ENCODE results near the gene SRPK3.
"Not testable (repeated sequence)": the region's sequence is repeated elsewhere in the genome, so short reads cannot be mapped to it uniquely, and the experiment has no call there.

DNA sequence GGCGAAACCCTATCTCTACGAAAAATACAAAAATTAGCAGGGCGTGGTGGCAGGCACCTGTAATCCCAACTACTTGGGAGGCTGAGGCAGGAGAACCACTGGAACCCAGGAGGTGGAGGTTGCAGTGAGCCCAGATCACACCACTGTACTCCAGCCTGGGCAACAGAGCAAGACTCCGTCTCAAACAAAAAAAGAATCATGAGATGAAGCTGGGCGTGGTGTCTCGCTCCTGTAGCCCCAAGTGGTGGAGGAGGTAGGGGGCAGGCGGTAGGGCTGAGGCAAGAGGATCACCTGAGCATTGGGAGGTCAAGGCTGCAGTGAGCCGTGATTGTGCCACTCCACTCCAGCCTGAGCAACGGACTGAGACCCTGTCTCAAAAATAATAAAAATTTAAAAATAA is 37.2 kb downstream of the SRPK3 start:
- TF ChIP-seq, protein P1, sequence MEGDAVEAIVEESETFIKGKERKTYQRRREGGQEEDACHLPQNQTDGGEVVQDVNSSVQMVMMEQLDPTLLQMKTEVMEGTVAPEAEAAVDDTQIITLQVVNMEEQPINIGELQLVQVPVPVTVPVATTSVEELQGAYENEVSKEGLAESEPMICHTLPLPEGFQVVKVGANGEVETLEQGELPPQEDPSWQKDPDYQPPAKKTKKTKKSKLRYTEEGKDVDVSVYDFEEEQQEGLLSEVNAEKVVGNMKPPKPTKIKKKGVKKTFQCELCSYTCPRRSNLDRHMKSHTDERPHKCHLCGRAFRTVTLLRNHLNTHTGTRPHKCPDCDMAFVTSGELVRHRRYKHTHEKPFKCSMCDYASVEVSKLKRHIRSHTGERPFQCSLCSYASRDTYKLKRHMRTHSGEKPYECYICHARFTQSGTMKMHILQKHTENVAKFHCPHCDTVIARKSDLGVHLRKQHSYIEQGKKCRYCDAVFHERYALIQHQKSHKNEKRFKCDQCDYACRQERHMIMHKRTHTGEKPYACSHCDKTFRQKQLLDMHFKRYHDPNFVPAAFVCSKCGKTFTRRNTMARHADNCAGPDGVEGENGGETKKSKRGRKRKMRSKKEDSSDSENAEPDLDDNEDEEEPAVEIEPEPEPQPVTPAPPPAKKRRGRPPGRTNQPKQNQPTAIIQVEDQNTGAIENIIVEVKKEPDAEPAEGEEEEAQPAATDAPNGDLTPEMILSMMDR (IDR thresholded peaks at IDR 0.05; ENCODE audit: insufficient read depth, low read length): not testable (repeated sequence)
- not testable (repeated sequence) for TF ChIP-seq GABPA, POLR2AphosphoS5 (IDR thresholded peaks at IDR 0.05; ENCODE audit: low read depth)
- TF ChIP-seq, protein P2, sequence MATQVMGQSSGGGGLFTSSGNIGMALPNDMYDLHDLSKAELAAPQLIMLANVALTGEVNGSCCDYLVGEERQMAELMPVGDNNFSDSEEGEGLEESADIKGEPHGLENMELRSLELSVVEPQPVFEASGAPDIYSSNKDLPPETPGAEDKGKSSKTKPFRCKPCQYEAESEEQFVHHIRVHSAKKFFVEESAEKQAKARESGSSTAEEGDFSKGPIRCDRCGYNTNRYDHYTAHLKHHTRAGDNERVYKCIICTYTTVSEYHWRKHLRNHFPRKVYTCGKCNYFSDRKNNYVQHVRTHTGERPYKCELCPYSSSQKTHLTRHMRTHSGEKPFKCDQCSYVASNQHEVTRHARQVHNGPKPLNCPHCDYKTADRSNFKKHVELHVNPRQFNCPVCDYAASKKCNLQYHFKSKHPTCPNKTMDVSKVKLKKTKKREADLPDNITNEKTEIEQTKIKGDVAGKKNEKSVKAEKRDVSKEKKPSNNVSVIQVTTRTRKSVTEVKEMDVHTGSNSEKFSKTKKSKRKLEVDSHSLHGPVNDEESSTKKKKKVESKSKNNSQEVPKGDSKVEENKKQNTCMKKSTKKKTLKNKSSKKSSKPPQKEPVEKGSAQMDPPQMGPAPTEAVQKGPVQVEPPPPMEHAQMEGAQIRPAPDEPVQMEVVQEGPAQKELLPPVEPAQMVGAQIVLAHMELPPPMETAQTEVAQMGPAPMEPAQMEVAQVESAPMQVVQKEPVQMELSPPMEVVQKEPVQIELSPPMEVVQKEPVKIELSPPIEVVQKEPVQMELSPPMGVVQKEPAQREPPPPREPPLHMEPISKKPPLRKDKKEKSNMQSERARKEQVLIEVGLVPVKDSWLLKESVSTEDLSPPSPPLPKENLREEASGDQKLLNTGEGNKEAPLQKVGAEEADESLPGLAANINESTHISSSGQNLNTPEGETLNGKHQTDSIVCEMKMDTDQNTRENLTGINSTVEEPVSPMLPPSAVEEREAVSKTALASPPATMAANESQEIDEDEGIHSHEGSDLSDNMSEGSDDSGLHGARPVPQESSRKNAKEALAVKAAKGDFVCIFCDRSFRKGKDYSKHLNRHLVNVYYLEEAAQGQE (IDR thresholded peaks at IDR 0.05; ENCODE audit: insufficient replicate concordance, low read depth): not testable (repeated sequence)
